Central memory CD8-positive, alpha-beta T cell (primary cell): ENCODE results near the gene IPP.
A peak's percentile ranks its signal among the peaks of the same experiment; 100 is the strongest.
"Not testable (repeated sequence)": the region's sequence is repeated elsewhere in the genome, so short reads cannot be mapped to it uniquely, and the experiment has no call there.

ENCODE experiments used
- ATAC-seq: fragments of 150-1000 bp; cut with Tn5 transposase; replicated peaks from 2 replicates; pipeline ENCODE4 v1.10.0; 2022; ENCODE audit warnings: mild to moderate bottlenecking, moderate FRiP score, moderate number of reproducible peaks; ENCODE audit not compliant: poor library complexity, severe bottlenecking; ENCODE audit errors: extremely low read depth
- DNase-seq, 2 donors: peaks; one replicate each; pipeline ENCODE4 v3.0.0; 2021; ENCODE audit warnings: low spot score in 2 of 2
- H3K27ac Mint-ChIP-seq: one replicate; pipeline ENCODE4 v1.8.0; 2022; ENCODE audit warnings: low read depth, mild to moderate bottlenecking, moderate library complexity, mixed read lengths
- H3K27me3 Mint-ChIP-seq: one replicate; pipeline ENCODE4 v1.8.0; 2022; ENCODE audit warnings: mixed read lengths
- H3K36me3 Mint-ChIP-seq: one replicate; pipeline ENCODE4 v1.8.0; 2022; ENCODE audit warnings: mild to moderate bottlenecking, moderate library complexity, mixed read lengths; ENCODE audit not compliant: insufficient read depth
- H3K4me1 Mint-ChIP-seq: one replicate; pipeline ENCODE4 v1.8.0; 2022; ENCODE audit warnings: mixed read lengths
- H3K4me3 Mint-ChIP-seq: one replicate; pipeline ENCODE4 v1.8.0; 2022; ENCODE audit warnings: mild to moderate bottlenecking, moderate library complexity, mixed read lengths
- H3K9me3 Mint-ChIP-seq: one replicate; pipeline ENCODE4 v1.8.0; 2022; ENCODE audit warnings: mixed read lengths

The IPP gene

GRCh38 chr1:45687754-45688740, 62.4 kb downstream of the IPP start, which contains the start of gene TMEM69:
TMEM69 (plus strand) TSS chr1:45688181; CDS start chr1:45691069, 2,888 bp downstream.
- Mint-ChIP-seq H3K4me1 (peaks cover 40% of the 10 kb centered on the region), H3K9me3 (no peaks in the 10 kb centered on the region), H3K36me3 (peaks cover 37% of the 10 kb centered on the region), H3K4me3 (peak within 1 kb of the TSS; percentile 100), H3K27ac (peak within 1 kb of the TSS; percentile 98), H3K27me3 (no peaks in the 10 kb centered on the region)
- DNase-seq (peak; percentile 71 to 80), ATAC-seq (peak; percentile 9)

GRCh38 chr1:45687014-45687753, 63.3 kb downstream of the IPP start:
- peak overlapping the region; percentile 98 for H3K27ac Mint-ChIP-seq
- DNase-seq (peak; percentile 85 to 97), ATAC-seq (peak; percentile 87)
- H3K4me3 Mint-ChIP-seq = peak overlapping the region; percentile 100
- H3K27me3 Mint-ChIP-seq = no peaks in the 10 kb centered on the region
- no peaks in the 10 kb centered on the region for H3K9me3 Mint-ChIP-seq
- H3K36me3 Mint-ChIP-seq = peaks cover 34% of the 10 kb centered on the region
- peaks cover 49% of the 10 kb centered on the region for H3K4me1 Mint-ChIP-seq

- Mint-ChIP-seq H3K27ac (peak within 1 kb of the TSS; percentile 98), H3K27me3 (no peaks in the 10 kb centered on the region), H3K9me3 (no peaks in the 10 kb centered on the region), H3K36me3 (peaks cover 33% of the 10 kb centered on the region), H3K4me3 (peak within 1 kb of the TSS; percentile 100), H3K4me1 (peaks cover 49% of the 10 kb centered on the region)
- DNase-seq = peak; percentile 97 to 98
- ATAC-seq = peak; percentile 73
Measured at GRCh38 chr1:45686288-45687013, 64.0 kb downstream of the IPP start, which contains the start of gene GPBP1L1. GPBP1L1 (minus strand) TSS chr1:45686533; CDS start chr1:45659087, 27,446 bp downstream.

- Mint-ChIP-seq H3K4me3 (peak overlapping the region; percentile 100), H3K36me3 (peaks cover 30% of the 10 kb centered on the region), H3K27me3 (no peaks in the 10 kb centered on the region), H3K4me1 (peaks cover 51% of the 10 kb centered on the region), H3K27ac (peak overlapping the region; percentile 98), H3K9me3 (no peaks in the 10 kb centered on the region)
- DNase-seq (peak; percentile 39 to 51), ATAC-seq (no peak)
Measured at GRCh38 chr1:45686015-45686287, 64.5 kb downstream of the IPP start.

- H3K9me3 Mint-ChIP-seq = no peaks in the 10 kb centered on the region
- no peak for ATAC-seq
- H3K4me3 Mint-ChIP-seq = peak overlapping the region; percentile 100
- H3K36me3 Mint-ChIP-seq = peaks cover 30% of the 10 kb centered on the region
- peaks cover 53% of the 10 kb centered on the region for H3K4me1 Mint-ChIP-seq
- DNase-seq = no peak
- H3K27ac Mint-ChIP-seq = peak overlapping the region; percentile 98
- no peaks in the 10 kb centered on the region for H3K27me3 Mint-ChIP-seq
Measured at GRCh38 chr1:45685308-45686014, 65.0 kb downstream of the IPP start.

GRCh38 chr1:45684402-45684801, 66.1 kb downstream of the IPP start:
- Mint-ChIP-seq H3K9me3 (no peaks in the 10 kb centered on the region), H3K4me3 (peak overlapping the region; percentile 100), H3K4me1 (peaks cover 56% of the 10 kb centered on the region), H3K27me3 (no peaks in the 10 kb centered on the region), H3K27ac (peak overlapping the region; percentile 98), H3K36me3 (peaks cover 29% of the 10 kb centered on the region)
- DNase-seq = no peak
- ATAC-seq = no peak

- H3K36me3 Mint-ChIP-seq = peaks cover 22% of the 10 kb centered on the region
- H3K27ac Mint-ChIP-seq = no peak overlapping the region
- DNase-seq (no peak), ATAC-seq (no peak)
- H3K4me3 Mint-ChIP-seq = no peak overlapping the region
- peaks cover 62% of the 10 kb centered on the region for H3K4me1 Mint-ChIP-seq
- H3K9me3 Mint-ChIP-seq = no peaks in the 10 kb centered on the region
- H3K27me3 Mint-ChIP-seq = no peaks in the 10 kb centered on the region
Measured at GRCh38 chr1:45682942-45683341, 67.5 kb downstream of the IPP start.

GRCh38 chr1:45679123-45679522, 71.3 kb downstream of the IPP start:
- Mint-ChIP-seq H3K27me3 (no peaks in the 10 kb centered on the region), H3K9me3 (no peaks in the 10 kb centered on the region), H3K4me1 (peaks cover 69% of the 10 kb centered on the region), H3K36me3 (peaks cover 2% of the 10 kb centered on the region), H3K27ac (peak overlapping the region; percentile 41), H3K4me3 (peak overlapping the region; percentile 36)
- DNase-seq (no peak), ATAC-seq (no peak)

GRCh38 chr1:45678489-45678888, 72.0 kb downstream of the IPP start:
- H3K4me3 Mint-ChIP-seq = no peak overlapping the region
- H3K36me3 Mint-ChIP-seq = peaks cover 6% of the 10 kb centered on the region
- no peaks in the 10 kb centered on the region for H3K9me3 Mint-ChIP-seq
- ATAC-seq (no peak), DNase-seq (no peak)
- peaks cover 74% of the 10 kb centered on the region for H3K4me1 Mint-ChIP-seq
- no peak overlapping the region for H3K27ac Mint-ChIP-seq
- no peaks in the 10 kb centered on the region for H3K27me3 Mint-ChIP-seq

- no peak for DNase-seq
- H3K4me3 Mint-ChIP-seq = no peak overlapping the region
- H3K4me1 Mint-ChIP-seq = peaks cover 77% of the 10 kb centered on the region
- no peaks in the 10 kb centered on the region for H3K9me3 Mint-ChIP-seq
- H3K27ac Mint-ChIP-seq = peak overlapping the region; percentile 7
- H3K27me3 Mint-ChIP-seq = no peaks in the 10 kb centered on the region
- H3K36me3 Mint-ChIP-seq = peaks cover 11% of the 10 kb centered on the region
- no peak for ATAC-seq
Measured at GRCh38 chr1:45677751-45678245, 72.7 kb downstream of the IPP start.

GRCh38 chr1:45676553-45676952, 73.9 kb downstream of the IPP start:
- Mint-ChIP-seq H3K36me3 (peaks cover 12% of the 10 kb centered on the region), H3K27ac (peak overlapping the region; percentile 4), H3K4me1 (peaks cover 77% of the 10 kb centered on the region)
- not testable (repeated sequence) for H3K9me3 Mint-ChIP-seq, H3K4me3 Mint-ChIP-seq, DNase-seq, H3K27me3 Mint-ChIP-seq, ATAC-seq
